Activated T-cell treated with anti-CD3 and anti-CD28 coated beads, Interleukin-2, amount 50 U/mL, for 1 hour (primary cell): ENCODE results near the gene ADAM23.

Experiments used
- DNase-seq: peaks from one replicate; pipeline ENCODE4 v3.0.0-alpha.2; 2020

The ADAM23 gene

GRCh38 chr2:206443735-206444527 lies 599 bp downstream of the ADAM23 start:
- no peak for DNase-seq

GRCh38 chr2:206445948-206446347 lies 2.6 kb downstream of the ADAM23 start:
- no peak for DNase-seq

- DNase-seq, result no peak
Measured at GRCh38 chr2:206452242-206452641, 8.9 kb downstream of the ADAM23 start.

DNA sequence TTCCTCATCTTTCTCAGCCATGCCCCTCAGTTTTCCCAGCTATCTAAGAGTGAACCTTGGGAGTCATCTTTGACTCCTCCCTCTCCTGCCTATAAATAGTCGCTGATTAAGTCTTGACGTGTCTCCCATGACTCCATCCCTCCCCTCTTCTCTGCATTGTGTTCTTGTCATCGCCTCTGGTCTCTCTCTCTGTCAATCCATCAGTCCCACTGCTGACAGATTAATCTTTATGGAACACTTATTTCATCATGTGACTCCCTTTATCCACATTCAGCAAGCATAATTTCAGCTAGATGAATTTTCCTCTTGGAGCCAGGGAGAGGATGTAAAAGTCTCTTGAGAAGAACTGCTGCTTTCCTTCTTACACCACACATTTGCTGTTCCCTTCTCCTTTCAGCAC lies 9.4 kb downstream of the ADAM23 start:
- DNase-seq, result no peak

DNA sequence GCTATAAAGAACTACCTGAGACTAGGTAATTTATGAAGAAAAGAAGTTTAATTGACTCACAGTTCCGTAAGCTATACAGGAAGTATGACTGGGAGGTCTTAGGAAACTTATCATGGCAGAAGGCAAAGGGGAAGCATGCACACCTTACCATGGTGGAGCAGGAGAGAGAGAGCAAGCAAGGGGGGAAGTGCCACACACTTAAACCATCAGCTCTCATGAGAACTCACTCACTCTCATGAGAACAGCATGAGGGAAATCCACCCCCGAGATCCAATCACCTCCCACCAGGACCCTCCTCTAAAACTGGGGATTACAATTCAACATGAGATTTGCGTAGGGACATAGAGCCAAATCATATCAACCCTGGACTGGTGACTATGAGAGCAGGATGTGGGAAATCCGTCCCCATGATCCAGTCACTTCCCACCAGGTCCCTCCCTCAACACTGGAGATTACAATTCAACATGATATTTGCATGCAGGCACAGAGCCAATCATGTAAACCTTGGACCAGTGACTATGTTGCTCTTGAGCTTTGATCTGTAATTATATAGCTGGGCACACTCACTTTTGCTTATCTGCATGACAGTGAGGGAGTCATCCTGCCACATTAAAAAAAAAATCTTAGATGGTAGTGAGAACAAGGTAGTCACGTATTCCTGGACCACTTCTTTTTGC lies 12.9 kb downstream of the ADAM23 start:
- DNase-seq, result no peak

GRCh38 chr2:206457188-206457634 lies 13.9 kb downstream of the ADAM23 start:
- no peak for DNase-seq

DNA sequence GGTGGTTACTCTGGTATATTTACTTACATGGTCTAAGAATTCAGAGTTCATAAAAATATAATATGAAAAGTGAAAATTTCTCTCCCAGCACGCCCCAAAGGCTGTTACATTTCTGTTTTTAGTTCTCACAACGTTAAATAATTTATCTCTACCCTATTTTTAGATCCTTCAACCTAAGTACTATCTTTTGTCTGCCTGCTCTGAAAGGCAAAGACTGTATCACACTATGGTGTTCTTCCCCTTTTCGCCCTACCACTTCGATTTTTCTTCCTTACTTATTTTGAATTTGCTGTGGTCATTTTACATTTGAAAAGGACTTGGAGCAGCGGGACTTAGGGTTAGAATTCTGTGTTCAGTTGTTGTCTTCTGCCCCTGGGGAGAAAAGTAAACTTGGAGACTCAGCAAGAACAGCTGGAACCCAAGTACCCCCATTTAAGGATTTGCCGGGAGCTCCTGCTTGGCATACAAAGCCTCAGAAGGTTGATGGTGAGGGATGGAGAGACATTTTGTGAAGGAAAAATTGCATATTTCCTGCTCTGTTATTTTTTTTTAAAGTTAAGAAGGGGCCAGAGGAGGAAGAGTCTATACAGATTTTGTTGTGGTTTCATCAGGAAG lies 19.0 kb downstream of the ADAM23 start:
- DNase-seq, result no peak

DNA sequence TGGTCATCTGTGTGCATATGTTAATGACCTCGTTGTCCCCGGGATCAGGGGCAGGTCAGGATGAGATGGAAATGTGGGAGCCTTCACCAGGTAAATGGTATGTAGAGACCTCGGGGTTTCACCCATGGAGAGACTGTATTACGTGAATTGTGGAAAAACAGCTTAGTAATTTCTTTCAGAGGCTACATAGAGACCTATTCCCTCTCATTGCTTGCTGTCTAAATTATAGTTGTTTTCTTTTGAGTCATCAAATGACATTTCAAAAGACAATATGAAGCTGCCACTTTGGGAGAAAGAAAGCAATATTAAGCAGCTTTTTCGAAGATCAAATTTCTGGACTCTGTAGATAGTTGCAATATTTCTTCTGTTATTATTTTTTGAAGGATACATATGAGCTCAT lies 20.4 kb downstream of the ADAM23 start:
- DNase-seq, result no peak

- DNase-seq, result no peak
Measured at GRCh38 chr2:206464597-206464996, 21.3 kb downstream of the ADAM23 start.

GRCh38 chr2:206471524-206472062 lies 28.3 kb downstream of the ADAM23 start:
- DNase-seq, result no peak

DNA sequence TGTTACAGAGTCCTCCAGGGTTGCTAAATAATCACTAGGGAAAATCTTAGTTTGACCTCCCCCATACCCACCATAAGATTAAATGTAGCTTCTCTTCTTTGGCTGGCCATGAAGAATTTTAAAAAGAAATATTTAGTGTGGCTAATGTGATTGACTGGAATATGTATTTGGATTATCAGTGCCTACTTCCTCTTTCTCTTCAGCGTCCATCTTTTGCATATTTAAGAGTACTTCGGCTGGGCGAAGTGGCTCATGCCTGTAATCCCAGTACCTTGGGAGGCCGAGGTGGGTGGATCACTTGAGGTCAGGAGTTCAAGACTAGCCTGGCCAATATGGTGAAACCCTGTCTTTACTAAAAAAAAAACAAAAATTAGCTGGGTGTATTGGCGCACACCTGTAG lies 28.8 kb downstream of the ADAM23 start:
- no peak for DNase-seq

DNA sequence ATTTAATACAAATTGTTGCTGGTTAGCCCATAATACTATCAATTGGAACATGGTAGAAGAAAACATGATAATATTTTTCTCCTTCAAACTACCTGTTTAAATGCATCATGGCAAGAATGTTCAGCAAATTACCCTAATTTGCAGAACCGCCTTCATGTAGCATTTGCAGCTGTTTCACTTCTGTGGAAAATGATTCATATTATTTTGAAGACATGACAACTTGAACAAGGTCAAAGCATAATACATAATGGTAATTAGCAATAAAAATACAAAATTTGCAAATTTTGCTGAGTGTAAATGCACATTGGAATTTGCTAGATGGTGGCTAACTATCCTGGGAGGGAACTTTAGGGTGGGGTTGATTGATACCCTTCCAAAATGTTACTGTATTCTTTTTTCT lies 30.8 kb downstream of the ADAM23 start:
- DNase-seq, result no peak

GRCh38 chr2:206477296-206477695 lies 34.0 kb downstream of the ADAM23 start:
- DNase-seq, result no peak

GRCh38 chr2:206478340-206478739 lies 35.0 kb downstream of the ADAM23 start:
- no peak for DNase-seq

- DNase-seq, result no peak
Measured at GRCh38 chr2:206480161-206480560, 36.8 kb downstream of the ADAM23 start.

DNA sequence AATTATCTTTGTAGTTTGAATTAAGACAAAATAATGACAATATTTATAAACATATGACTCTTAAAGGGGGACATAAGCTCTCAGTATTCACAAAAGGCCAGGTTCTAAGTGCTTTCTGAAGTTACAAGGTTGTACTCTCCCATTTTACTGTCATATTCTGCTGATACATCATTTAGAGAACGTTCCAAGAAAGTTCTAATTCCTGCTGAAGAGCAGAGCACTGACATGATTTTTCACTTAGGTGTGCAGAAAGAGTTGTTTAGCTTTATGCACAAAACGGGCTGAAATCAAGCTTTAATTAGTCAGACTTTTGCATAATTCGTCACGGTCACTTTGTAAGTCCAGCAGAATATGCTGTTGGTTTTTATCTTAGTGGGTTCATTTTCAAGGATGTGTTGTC lies 37.3 kb downstream of the ADAM23 start:
- DNase-seq, result no peak

GRCh38 chr2:206481056-206481455 lies 37.7 kb downstream of the ADAM23 start:
- no peak for DNase-seq

GRCh38 chr2:206482123-206482522 lies 38.8 kb downstream of the ADAM23 start:
- no peak for DNase-seq

- no peak for DNase-seq
Measured at GRCh38 chr2:206482633-206483032, 39.3 kb downstream of the ADAM23 start.

DNA sequence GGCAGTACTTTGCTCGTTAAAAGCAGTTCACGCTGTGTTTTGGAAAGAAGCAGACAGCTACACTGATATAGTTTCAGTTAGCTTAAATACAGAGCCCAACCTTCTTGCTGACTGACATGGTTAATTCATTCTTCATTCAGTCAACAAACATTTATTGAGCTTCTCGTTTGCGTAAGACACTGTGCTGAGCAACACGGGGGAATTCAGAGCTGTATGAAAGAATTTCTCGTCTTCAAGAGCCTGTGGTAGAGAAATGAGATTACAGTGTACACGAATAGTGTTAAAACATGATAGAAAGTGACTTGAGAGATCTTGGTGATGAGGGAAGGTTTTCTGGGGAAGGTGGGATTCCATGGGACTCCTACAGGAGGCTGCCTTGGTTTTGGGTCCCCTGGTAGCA lies 44.7 kb downstream of the ADAM23 start:
- no peak for DNase-seq

DNA sequence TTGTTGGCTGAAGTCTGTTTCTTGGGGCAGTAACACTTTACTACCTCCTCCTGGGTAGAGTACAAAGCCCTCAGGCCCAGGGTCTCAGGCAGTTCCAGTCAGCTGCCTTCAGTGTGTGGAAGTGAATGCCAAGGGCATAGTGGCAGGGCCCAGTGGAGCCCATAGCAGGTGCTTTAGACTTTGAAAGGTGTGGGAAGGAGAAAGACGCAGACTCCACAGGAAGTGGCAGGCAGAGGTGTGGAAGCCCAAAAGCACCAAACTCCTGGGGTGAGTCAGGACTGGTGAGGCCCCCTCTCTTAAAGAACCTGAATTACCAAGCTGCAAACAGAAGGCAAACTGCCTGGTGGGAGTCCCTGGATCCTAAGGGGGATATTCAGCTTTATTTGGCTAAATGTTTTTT lies 45.3 kb downstream of the ADAM23 start:
- no peak for DNase-seq

DNA sequence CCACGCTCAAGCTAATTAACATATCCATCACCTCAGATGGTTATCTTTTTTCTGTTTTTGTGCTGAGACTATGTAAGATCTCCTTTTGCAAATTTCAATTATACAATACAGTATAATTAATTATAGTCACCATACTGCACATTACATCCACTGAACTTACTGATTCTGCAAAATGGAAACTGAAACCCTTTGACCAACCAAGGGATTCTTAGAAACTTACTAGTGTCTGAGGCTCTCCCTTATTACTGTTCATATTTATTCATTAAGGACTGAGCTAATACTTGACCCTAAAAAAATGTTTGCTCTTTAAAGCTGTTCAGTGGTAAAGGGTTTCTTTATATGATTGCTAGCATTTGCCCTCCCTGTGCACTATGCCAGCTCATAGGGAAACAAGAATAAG lies 50.7 kb downstream of the ADAM23 start:
- DNase-seq, result no peak

- no peak for DNase-seq
Measured at GRCh38 chr2:206502729-206503128, 59.4 kb downstream of the ADAM23 start.

- no peak for DNase-seq
Measured at GRCh38 chr2:206511283-206511682, 68.0 kb downstream of the ADAM23 start.
